ENCODE measurements around the gene SPR. TPM values are rescaled to one million over a fixed set of nuclear protein-coding genes. Genes with fewer than 3 reads are reported as not detected.

Gene SPR
- total and polyA plus RNA-seq, 2 donors = 5.5 to 28.2 TPM

GRCh38 chr2:72936660-72937355, 49.6 kb downstream of the SPR start:
- Histone ChIP-seq H3K36me3 (ENCODE audit: insufficient read depth) (no peaks in the 10 kb centered on the region), H3K4me3 (ENCODE audit: low read depth, low read length) (no peak overlapping the region), H3K4me1 (ENCODE audit: insufficient read depth) (no peaks in the 10 kb centered on the region), H3K27ac (ENCODE audit: low read depth) (no peak overlapping the region)
- DNase-seq (ENCODE audit: extremely low spot score) = no peak
- WGBS = 56% methylated on average over 19 of the region's 19 CpGs

- WGBS = 70% methylated on average over 15 of the region's 15 CpGs
- Histone ChIP-seq H3K36me3 (ENCODE audit: insufficient read depth) (no peaks in the 10 kb centered on the region), H3K4me1 (ENCODE audit: insufficient read depth) (no peaks in the 10 kb centered on the region), H3K27ac (ENCODE audit: low read depth) (no peak overlapping the region), H3K4me3 (ENCODE audit: low read depth, low read length) (no peak overlapping the region)
- DNase-seq (ENCODE audit: extremely low spot score) = no peak
Observed at GRCh38 chr2:72937356-72937669, 50.1 kb downstream of the SPR start.

GRCh38 chr2:72938455-72938854, 51.2 kb downstream of the SPR start:
- Histone ChIP-seq H3K27ac (ENCODE audit: low read depth) (no peak overlapping the region), H3K36me3 (ENCODE audit: insufficient read depth) (no peaks in the 10 kb centered on the region), H3K4me3 (ENCODE audit: low read depth, low read length) (no peak overlapping the region), H3K4me1 (ENCODE audit: insufficient read depth) (no peaks in the 10 kb centered on the region)
- no peak for DNase-seq (ENCODE audit: extremely low spot score)
- 87% methylated on average over 5 of the region's 5 CpGs for WGBS

- Histone ChIP-seq H3K4me3 (ENCODE audit: low read depth, low read length) (no peak overlapping the region), H3K27ac (ENCODE audit: low read depth) (no peak overlapping the region), H3K4me1 (ENCODE audit: insufficient read depth) (no peaks in the 10 kb centered on the region), H3K36me3 (ENCODE audit: insufficient read depth) (no peaks in the 10 kb centered on the region)
- WGBS = 79% methylated on average over 6 of the region's 6 CpGs
- no peak for DNase-seq (ENCODE audit: extremely low spot score)
Observed at GRCh38 chr2:72940361-72940760, 53.2 kb downstream of the SPR start.

GRCh38 chr2:72940786-72941185, 53.6 kb downstream of the SPR start:
- Histone ChIP-seq H3K4me1 (ENCODE audit: insufficient read depth) (no peaks in the 10 kb centered on the region), H3K4me3 (ENCODE audit: low read depth, low read length) (no peak overlapping the region), H3K36me3 (ENCODE audit: insufficient read depth) (no peaks in the 10 kb centered on the region), H3K27ac (ENCODE audit: low read depth) (no peak overlapping the region)
- no peak for DNase-seq (ENCODE audit: extremely low spot score)
- 71% methylated on average over 6 of the region's 6 CpGs for WGBS

Other genes starting within 250 kb of the SPR start
- gene EXOC6B, start 61.4 kb upstream of the SPR start, total RNA-seq = 47.6 TPM
- 14.5 TPM for gene EXOC6B, start 61.4 kb upstream of the SPR start, polyA plus RNA-seq
- not detected for gene EMX1, start 30.1 kb downstream of the SPR start, total RNA-seq
- gene EMX1, start 30.1 kb downstream of the SPR start, polyA plus RNA-seq = not detected
- gene SFXN5, start 184.3 kb downstream of the SPR start, total RNA-seq = 11.8 TPM
- 9.2 TPM for gene SFXN5, start 184.3 kb downstream of the SPR start, polyA plus RNA-seq
- 13.4 TPM for gene RAB11FIP5, start 225.5 kb downstream of the SPR start, total RNA-seq
- 22.6 TPM for gene RAB11FIP5, start 225.5 kb downstream of the SPR start, polyA plus RNA-seq

Data from urinary bladder (tissue), 4 donors.